ENCODE measurements around the gene ATP12A. TPM values are rescaled to one million over a fixed set of nuclear protein-coding genes. Genes with fewer than 3 reads are reported as not detected.
"Not testable (repeated sequence)": the region's sequence is repeated elsewhere in the genome, so short reads cannot be mapped to it uniquely, and the experiment has no call there.

Gene ATP12A
- polyA plus RNA-seq, 6 donors from 2014 or later = not detected

DNA sequence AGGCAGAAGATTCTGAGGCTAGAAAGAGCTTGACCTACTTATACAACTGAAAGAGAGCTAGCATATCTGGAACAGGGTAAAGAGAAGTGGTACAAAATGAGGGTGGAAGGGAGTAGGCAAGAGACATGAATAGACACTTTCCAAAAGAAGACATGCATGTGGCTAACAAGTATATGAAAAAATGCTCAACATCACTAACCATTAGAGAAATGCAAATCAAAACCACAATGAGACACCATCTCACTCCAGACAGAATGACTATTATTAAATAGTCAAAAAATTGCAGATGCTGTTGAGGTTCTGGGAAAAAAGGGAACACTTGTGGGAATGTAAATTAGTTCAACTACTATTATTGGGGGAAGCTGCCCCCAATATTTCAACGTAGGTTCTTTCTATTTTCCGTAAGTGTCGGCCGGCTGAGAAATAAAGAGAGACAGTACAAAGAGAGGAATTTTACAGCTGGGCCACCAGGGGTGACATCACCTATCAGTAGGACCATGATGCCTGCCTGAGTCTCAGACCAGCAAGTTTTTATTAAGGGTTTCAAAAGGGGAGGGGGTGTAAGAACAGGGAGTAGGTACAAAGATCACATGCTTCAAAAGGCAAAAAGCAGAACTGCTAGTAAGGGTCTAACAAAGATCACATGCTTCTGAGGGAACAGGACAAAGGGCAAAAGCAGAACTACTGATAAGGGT, 50.8 kb downstream of the ATP12A start:
- H3K36me3 Mint-ChIP-seq, H3K4me1 Mint-ChIP-seq, DNase-seq, H3K4me3 Mint-ChIP-seq: not testable (repeated sequence)
- H3K27ac Mint-ChIP-seq = peak overlapping the region in 1 of 6 donors; percentile 81
- H3K27me3 Mint-ChIP-seq = peaks cover under 1 to 10% (median 6%) of the 10 kb centered on the region in 3 donors
- peak in 1 of 2 donors; percentile 41 for ATAC-seq (ENCODE audit: low read depth in 2 of 2)
- peaks cover 9 to 21% (median 14%) of the 10 kb centered on the region in 7 donors for H3K9me3 Mint-ChIP-seq

DNA sequence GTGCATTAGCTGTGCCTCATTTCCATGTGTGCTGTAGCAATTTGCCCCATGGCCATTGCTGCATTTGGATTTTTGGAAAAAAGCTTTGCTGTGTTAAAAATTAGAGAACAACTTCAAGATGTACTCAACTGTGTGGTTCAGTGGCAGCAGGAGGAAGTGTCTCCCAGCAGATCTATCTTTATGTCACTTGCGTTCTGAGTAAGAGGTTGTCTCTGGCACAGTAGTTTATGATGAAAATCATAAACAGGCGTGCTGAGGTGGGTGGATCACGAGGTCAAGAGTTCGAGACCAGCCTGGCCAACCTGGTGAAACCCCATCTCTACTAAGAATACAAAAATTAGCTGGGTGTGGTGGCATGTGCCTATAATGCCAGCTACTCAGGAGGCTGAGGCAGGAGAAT, 54.7 kb downstream of the ATP12A start:
- Mint-ChIP-seq H3K27me3 (no peaks in the 10 kb centered on the region), H3K36me3 (peaks cover 0 to 7% of the 10 kb centered on the region in 2 donors), H3K9me3 (peaks cover 9 to 21% (median 14%) of the 10 kb centered on the region in 7 donors), H3K4me1 (peaks cover 0 to 5% (median 5%) of the 10 kb centered on the region in 3 donors), H3K4me3 (no peak overlapping the region), H3K27ac (no peak overlapping the region)
- DNase-seq = no peak
- ATAC-seq (ENCODE audit: low read depth in 2 of 2) = no peak

DNA sequence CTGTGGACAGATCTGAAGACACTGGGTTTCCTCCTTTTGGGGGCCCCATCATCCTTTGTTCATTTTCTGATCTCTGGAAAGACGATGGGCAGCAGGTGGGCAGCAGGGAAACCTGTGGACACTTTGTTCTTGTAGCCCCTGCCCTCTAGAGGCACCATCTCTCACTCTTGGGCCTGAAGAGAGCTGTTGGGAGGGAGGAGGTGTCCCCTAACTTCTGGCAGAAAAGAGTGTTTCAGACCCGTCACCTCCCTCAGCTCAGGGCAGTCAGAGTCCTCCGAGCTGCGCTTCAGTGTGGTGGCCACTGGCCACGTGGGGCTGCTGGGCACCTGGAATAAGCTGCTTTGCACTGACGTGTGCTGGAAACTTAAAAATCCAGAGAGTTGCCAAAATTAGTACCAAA, 56.8 kb downstream of the ATP12A start:
- no peak for ATAC-seq (ENCODE audit: low read depth in 2 of 2)
- no peaks in the 10 kb centered on the region for H3K36me3 Mint-ChIP-seq

DNA sequence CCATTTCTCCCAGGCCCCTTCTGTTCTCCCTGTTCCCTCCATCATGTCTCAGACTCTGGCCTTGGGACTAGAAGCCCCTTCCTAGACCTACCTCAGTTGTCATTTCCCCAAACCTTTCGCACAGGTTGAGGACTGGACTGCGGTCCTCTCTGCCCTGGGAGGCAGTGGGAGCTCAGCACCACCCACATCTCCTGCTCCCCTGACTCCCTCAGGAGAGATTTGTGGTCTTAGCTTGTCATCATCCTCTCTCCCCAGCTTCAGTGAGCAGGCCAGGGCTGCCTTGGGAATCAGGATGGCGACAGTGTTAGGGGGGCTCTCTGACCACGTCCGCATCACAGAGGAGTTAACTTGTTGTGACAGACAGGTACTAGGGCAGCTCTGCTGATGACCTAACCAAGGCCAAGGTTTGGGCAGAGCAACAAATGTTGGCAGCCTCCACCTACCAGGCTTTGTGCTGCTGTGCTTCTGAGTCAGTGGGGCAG, 58.2 kb downstream of the ATP12A start:
- Mint-ChIP-seq H3K27ac (peak overlapping the region in 1 of 6 donors; percentile 35), H3K4me1 (no peaks in the 10 kb centered on the region), H3K9me3 (no peaks in the 10 kb centered on the region), H3K4me3 (no peak overlapping the region), H3K36me3 (no peaks in the 10 kb centered on the region), H3K27me3 (peaks cover 0 to 10% (median under 1%) of the 10 kb centered on the region in 3 donors)
- DNase-seq = no peak
- ATAC-seq (ENCODE audit: low read depth in 2 of 2) = no peak

More for the DNA sequence above, 56.8 kb downstream of the ATP12A start:
- Mint-ChIP-seq H3K9me3 (peaks cover 0 to 7% (median 5%) of the 10 kb centered on the region in 7 donors), H3K4me1 (no peaks in the 10 kb centered on the region), H3K4me3 (no peak overlapping the region), H3K27me3 (no peaks in the 10 kb centered on the region), H3K27ac (no peak overlapping the region)
- DNase-seq = no peak

DNA sequence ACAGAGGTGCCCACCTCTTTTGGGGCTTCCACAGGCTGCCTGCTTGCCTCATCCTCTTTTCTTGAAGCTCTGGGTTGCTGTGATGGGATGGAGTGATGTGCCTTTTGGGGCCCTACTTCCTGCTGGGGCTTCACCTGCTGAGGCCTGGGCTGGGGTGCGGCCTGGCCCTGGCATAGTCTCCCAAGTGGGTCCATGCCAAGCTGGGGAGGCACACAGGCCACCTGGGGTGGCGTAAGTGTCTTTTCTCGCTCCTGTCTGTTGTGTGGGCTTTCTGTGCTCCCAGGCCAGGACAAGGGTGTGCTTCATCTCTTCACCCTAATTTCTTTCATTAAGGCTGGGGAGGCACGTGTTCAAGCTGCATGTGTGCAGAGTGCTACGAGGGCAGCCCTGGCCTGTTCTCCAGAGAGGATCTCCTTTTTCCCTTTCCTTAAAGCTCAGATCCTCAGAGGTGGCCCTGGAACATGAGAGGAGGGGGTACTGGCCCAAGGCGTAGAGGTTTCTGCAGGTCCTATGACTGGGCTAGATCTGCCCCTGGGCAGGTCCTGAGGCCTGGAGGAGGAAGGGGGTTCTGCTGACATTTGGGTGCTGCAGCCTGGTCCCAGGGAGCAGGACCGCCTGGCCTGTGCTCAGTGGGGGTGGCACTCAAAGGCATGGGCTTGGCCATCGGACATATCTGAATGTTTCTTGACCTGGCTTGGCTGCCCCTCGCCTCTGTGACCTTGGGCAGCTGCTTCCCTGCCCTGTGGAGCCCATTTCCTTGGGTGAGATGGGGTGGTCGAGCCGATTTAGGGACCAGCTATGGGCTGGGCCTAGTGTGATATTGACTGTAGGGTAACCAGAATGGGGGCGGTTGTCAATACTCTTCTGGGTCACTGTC, 60.0 kb downstream of the ATP12A start:
- Mint-ChIP-seq H3K4me3 (no peak overlapping the region), H3K36me3 (no peaks in the 10 kb centered on the region), H3K27me3 (peaks cover 0 to 28% (median 19%) of the 10 kb centered on the region in 3 donors), H3K27ac (no peak overlapping the region), H3K4me1 (peaks cover 0 to 2% (median 0%) of the 10 kb centered on the region in 3 donors), H3K9me3 (no peaks in the 10 kb centered on the region)
- ATAC-seq (ENCODE audit: low read depth in 2 of 2) (no peak), DNase-seq (no peak)

DNA sequence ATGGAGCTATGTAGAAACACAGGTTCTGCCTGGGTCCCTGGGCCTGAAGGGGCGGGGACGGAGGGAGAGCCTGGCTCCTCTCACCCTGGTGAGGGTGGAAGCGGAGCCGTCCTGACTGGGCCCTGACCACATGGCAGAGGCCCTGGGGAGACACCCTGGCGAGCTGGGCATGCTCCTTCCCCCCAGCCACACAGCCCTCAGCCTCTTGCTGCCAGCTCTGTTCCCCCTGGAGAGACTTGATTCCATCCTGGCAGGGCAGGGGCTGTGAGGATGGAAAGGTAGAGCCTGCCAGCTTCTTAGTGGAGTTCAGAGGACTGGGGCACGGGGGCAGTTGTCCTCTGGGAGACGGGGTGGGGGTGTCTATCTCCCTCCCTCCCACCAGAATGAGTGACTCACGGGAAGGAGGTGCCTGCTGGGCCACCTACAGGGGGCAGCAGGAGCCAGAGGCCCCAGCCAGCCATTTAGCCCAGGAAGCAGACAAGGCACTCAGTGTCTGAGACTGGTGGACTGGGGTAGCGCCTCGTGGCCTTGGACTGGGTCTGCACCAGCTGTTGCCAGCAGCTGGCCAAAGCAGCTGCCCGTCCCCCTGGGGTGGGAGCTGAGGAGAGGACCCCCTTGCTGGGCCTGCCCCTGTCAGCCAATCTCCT, 60.9 kb downstream of the ATP12A start:
- ATAC-seq (ENCODE audit: low read depth in 2 of 2) = no peak
- Mint-ChIP-seq H3K27me3 (peaks cover 0 to 33% (median 23%) of the 10 kb centered on the region in 3 donors), H3K4me1 (peaks cover 0 to 2% (median under 1%) of the 10 kb centered on the region in 3 donors), H3K9me3 (no peaks in the 10 kb centered on the region), H3K36me3 (no peaks in the 10 kb centered on the region), H3K27ac (no peak overlapping the region), H3K4me3 (no peak overlapping the region)
- no peak for DNase-seq

DNA sequence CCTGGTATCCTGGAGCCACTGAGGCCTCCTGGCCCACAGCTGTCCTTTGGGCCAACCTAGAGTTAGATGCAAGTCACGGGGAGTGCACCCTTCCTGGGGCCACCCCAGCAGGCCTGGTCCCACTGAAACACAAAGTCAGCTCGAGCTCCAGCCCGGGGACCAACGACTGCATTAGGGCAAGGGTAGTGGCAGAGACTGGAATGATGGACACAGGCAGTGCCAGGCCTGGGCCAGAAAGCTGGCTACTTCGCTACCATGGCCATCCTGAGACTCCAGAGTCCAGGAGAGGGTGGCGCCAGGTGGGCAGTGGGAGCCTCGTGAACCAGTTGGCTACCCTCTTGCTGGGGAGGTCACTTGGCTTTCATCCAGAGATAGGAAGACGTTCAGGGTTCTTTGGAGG, 61.6 kb downstream of the ATP12A start:
- H3K4me1 Mint-ChIP-seq = peaks cover 0 to 3% (median 2%) of the 10 kb centered on the region in 3 donors
- peaks cover 0 to 39% (median 23%) of the 10 kb centered on the region in 3 donors for H3K27me3 Mint-ChIP-seq
- H3K36me3 Mint-ChIP-seq = no peaks in the 10 kb centered on the region
- no peak overlapping the region for H3K27ac Mint-ChIP-seq
- ATAC-seq (ENCODE audit: low read depth in 2 of 2) (no peak), DNase-seq (no peak)
- H3K4me3 Mint-ChIP-seq = no peak overlapping the region
- H3K9me3 Mint-ChIP-seq = no peaks in the 10 kb centered on the region

DNA sequence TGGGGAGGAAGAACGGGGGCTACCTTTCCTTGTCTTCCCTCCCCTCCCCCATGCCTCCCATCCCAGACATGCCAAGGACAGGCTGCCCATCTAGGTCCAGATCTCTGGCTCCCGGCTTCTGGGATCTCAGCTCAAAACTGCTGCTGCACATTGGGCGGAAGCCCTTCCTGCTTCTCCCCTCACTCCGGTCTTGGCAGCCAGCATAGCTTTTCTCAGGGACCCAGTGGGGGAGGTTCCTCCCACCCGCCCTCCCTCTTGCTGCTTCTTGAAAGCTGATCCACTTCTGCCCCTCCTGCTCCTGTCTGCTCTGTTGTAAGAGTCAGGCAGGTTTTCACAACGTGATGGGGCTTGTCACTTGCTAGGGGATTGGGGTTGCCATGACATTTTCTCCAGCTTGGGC, 62.1 kb downstream of the ATP12A start:
- no peak overlapping the region for H3K4me3 Mint-ChIP-seq
- H3K4me1 Mint-ChIP-seq = peaks cover 5 to 8% (median 6%) of the 10 kb centered on the region in 3 donors
- DNase-seq (no peak), ATAC-seq (ENCODE audit: low read depth in 2 of 2) (no peak)
- no peaks in the 10 kb centered on the region for H3K9me3 Mint-ChIP-seq
- H3K36me3 Mint-ChIP-seq = no peaks in the 10 kb centered on the region
- H3K27me3 Mint-ChIP-seq = peaks cover 4 to 44% (median 28%) of the 10 kb centered on the region in 3 donors
- H3K27ac Mint-ChIP-seq = no peak overlapping the region

DNA sequence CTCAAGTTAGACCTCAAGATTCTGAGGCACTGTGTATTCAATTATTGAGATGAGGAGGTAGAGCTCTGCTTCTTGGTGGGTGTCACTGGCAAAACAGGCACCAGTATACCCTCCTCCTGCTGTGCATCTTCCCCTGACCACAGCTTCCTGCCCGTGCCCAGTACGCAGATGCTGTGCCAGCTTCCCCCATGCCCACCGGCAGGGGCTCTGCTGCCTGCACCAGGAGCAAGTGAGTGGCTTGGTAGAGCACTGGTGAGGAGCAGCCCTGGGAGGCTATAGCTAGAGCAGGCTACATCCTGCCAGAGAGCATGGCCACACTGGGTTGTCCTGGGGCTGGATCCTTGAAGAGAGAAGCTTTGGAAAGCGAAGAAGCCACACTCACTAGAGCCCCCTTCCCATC, 62.8 kb downstream of the ATP12A start:
- Mint-ChIP-seq H3K4me3 (no peak overlapping the region), H3K27me3 (peaks cover 5 to 48% (median 30%) of the 10 kb centered on the region in 3 donors), H3K36me3 (no peaks in the 10 kb centered on the region), H3K27ac (no peak overlapping the region), H3K9me3 (no peaks in the 10 kb centered on the region), H3K4me1 (peaks cover 6 to 9% (median 9%) of the 10 kb centered on the region in 3 donors)
- ATAC-seq (ENCODE audit: low read depth in 2 of 2) (no peak), DNase-seq (no peak)

DNA sequence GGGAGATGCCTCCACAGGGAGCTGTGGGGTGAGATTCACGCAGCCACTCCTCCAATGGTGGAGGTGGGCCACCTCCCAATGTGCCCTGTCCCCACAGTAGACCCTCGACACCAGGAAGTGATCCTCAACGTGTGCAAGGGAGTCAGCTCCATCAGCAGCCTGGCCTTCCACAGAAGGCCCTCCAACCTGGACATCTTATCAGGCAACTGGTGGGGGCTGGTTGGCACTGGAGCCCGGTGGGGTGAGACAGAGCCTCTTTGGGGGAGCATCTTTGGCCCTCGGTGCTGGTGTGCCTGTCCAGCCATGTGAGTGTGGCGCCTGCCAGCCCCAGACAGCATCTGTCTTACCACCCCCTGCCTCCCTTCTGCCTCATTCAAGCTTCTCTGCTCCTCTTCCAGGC, 64.0 kb downstream of the ATP12A start:
- Mint-ChIP-seq H3K4me3 (peak overlapping the region in 1 of 8 donors; percentile 42), H3K36me3 (no peaks in the 10 kb centered on the region), H3K4me1 (peaks cover 6 to 12% (median 9%) of the 10 kb centered on the region in 3 donors), H3K27me3 (peaks cover 11 to 57% (median 38%) of the 10 kb centered on the region in 3 donors), H3K27ac (no peak overlapping the region), H3K9me3 (no peaks in the 10 kb centered on the region)
- ATAC-seq (ENCODE audit: low read depth in 2 of 2) (no peak), DNase-seq (no peak)

DNA sequence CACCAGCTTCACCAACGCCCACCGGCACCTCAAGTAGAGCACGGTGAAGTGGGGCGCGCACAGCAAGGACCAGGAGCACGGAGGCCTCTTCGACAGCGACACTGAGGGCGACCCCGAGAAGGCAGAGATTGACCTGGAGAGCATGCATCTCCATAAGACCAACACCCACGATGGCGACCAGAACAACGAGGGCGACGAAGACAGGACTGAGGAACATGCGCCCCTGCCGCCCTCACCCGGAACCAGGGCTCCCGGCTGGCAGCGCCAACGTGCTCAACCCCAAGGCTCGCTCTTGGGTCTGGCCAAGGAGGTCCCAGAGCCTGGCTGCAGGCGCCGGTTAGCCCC, 65.3 kb downstream of the ATP12A start:
- peaks cover 20 to 65% (median 45%) of the 10 kb centered on the region in 3 donors for H3K27me3 Mint-ChIP-seq
- peak overlapping the region in 1 of 6 donors; percentile 10 for H3K27ac Mint-ChIP-seq
- peaks cover 6 to 12% (median 9%) of the 10 kb centered on the region in 3 donors for H3K4me1 Mint-ChIP-seq
- no peak for DNase-seq
- H3K4me3 Mint-ChIP-seq = peak overlapping the region in 1 of 8 donors; percentile 57
- no peaks in the 10 kb centered on the region for H3K36me3 Mint-ChIP-seq
- ATAC-seq (ENCODE audit: low read depth in 2 of 2) = no peak
- H3K9me3 Mint-ChIP-seq = no peaks in the 10 kb centered on the region

DNA sequence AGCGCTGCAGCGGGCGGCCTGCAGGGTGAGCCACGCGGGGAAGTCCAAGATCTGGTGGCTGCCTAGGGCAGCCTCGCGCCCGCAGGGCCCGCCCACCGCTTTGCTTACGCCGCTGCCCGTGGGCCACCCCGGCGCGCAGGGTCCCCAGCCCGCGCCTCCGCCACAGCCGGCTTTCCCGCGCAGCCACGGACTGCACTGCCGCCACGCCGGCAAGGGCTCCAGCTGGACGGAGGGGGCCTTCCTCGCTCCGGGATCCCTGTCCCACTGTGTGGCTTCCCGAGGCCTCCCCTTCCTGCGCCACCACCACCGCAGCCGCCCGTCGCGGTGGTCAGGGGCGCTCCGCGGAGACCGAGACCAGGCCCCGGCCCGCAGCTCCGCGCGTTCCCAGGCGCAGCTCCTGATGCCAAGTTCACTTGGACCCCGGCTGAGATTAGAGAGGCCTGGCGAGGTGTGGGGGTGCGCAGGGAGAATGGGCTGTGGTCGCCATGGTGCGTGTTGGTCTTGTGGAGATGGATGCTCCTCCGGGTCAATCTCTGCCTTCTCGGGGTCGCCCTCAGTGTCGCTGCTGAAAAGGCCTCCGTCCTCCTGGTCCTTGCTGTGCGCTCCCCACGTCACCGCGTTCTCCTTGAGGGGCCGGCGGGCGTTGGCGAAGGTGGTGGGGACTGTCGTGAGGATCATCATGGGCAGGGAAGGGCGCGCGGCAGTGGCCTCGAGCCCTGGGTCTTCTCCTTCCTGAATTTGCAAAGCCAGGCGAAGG, 65.8 kb downstream of the ATP12A start:
- ATAC-seq (ENCODE audit: low read depth in 2 of 2) (no peak), DNase-seq (no peak)
- Mint-ChIP-seq H3K36me3 (no peaks in the 10 kb centered on the region), H3K4me3 (peak overlapping the region in 1 of 8 donors; percentile 55), H3K4me1 (peaks cover 6 to 12% (median 9%) of the 10 kb centered on the region in 3 donors), H3K27ac (no peak overlapping the region), H3K9me3 (no peaks in the 10 kb centered on the region), H3K27me3 (peaks cover 25 to 71% (median 50%) of the 10 kb centered on the region in 3 donors)

Data from naive B cell (primary cell).